IMR-90 (cell line): ENCODE data around the gene TMOD1. TPM values are rescaled to one million over a fixed set of nuclear protein-coding genes. Genes with fewer than 3 reads are reported as not detected.

Experiments used
- ATAC-seq: fragments of 200-7000 bp; cut with Tn5 transposase; 2 replicates; pipeline ENCODE4 v1.9.1; 2020; ENCODE audit warnings: low read depth, mild to moderate bottlenecking, moderate library complexity
- BruUV-seq: library from RNA; stranded (reverse); fragments of 400-500 nt; replicated peaks from 2 replicates; lab custom pipeline; 2021; lab: Mats Ljungman, UMichigan
- CTCF ChIA-PET: fragments of 300-600 bp; formaldehyde crosslinking; extraction: SDS; loops from one replicate; lab custom pipeline; 2021; ENCODE audit warnings: antibody characterized with exemption; lab: Yijun Ruan, JAX
- POLR2A ChIA-PET: fragments of 300-600 bp; sonication (Branson Sonifier 250); formaldehyde crosslinking; loops from one replicate; lab custom pipeline; 2022; ENCODE audit warnings: antibody characterized with exemption; ENCODE audit not compliant: unreplicated experiment; lab: Charles Lee
- DNase-seq: peaks from one replicate; pipeline ENCODE4 v3.0.0; 2013
- H2AFZ ChIP-seq: replicated peaks from 2 replicates; pipeline ENCODE3; 2013; ENCODE audit warnings: low read length, mild to moderate bottlenecking; ENCODE audit not compliant: poor library complexity
- H2AK5ac ChIP-seq: 2 replicates; pipeline ENCODE4 v1.6.1; 2013; ENCODE audit warnings: low read depth, low read length, inconsistent platforms
- H2AK9ac ChIP-seq: replicated peaks from 2 replicates; pipeline ENCODE3; 2013; ENCODE audit warnings: mild to moderate bottlenecking, low read depth, low read length, moderate library complexity; ENCODE audit not compliant: poor library complexity
- H2BK120ac ChIP-seq: 2 replicates; pipeline ENCODE4 v1.6.1; 2013; ENCODE audit warnings: low read depth, low read length, inconsistent platforms
- H2BK15ac ChIP-seq: 3 replicates; pipeline ENCODE4 v1.6.1; 2013; ENCODE audit warnings: low read depth, low read length, inconsistent platforms
- H2BK20ac ChIP-seq: 2 replicates; pipeline ENCODE4 v1.6.1; 2013; ENCODE audit warnings: low read depth, mild to moderate bottlenecking, inconsistent platforms, low read length, moderate library complexity
- H2BK5ac ChIP-seq: 2 replicates; pipeline ENCODE4 v1.6.1; 2013; ENCODE audit warnings: mild to moderate bottlenecking, low read depth, low read length, inconsistent platforms; ENCODE audit not compliant: poor library complexity, severe bottlenecking
- H3K14ac ChIP-seq: replicated peaks from 2 replicates; pipeline ENCODE4 v1.6.1; 2013; ENCODE audit warnings: low read depth, low read length, inconsistent platforms
- H3K18ac ChIP-seq: 2 replicates; pipeline ENCODE4 v1.6.1; 2013; ENCODE audit warnings: low read depth, low read length, control low read depth
- H3K23ac ChIP-seq: 2 replicates; pipeline ENCODE4 v1.6.1; 2013; ENCODE audit warnings: low read depth, low read length, inconsistent platforms
- H3K27ac ChIP-seq: 2 replicates; pipeline ENCODE4 v1.5.1; 2013; ENCODE audit warnings: mild to moderate bottlenecking, control low read depth, low read length; ENCODE audit not compliant: insufficient read depth
- H3K27me3 ChIP-seq: 2 replicates; pipeline ENCODE4 v1.6.1; 2013; ENCODE audit warnings: low read length; ENCODE audit not compliant: control insufficient read depth, insufficient read depth
- H3K36me3 ChIP-seq: 2 replicates; pipeline ENCODE4 v1.6.1; 2013; ENCODE audit warnings: low read length, mixed read lengths; ENCODE audit not compliant: control insufficient read depth, insufficient read depth
- H3K4ac ChIP-seq: 2 replicates; pipeline ENCODE4 v1.6.1; 2013; ENCODE audit warnings: low read depth, low read length, inconsistent platforms
- H3K4me1 ChIP-seq: 2 replicates; pipeline ENCODE4 v1.6.1; 2013; ENCODE audit warnings: low read length, mixed read lengths; ENCODE audit not compliant: control insufficient read depth, insufficient read depth
- H3K4me2 ChIP-seq: 2 replicates; pipeline ENCODE4 v1.6.1; 2013; ENCODE audit warnings: low read depth, mild to moderate bottlenecking, control low read depth, low read length, moderate library complexity
- H3K4me3 ChIP-seq: 2 replicates; pipeline ENCODE4 v1.5.1; 2013; ENCODE audit warnings: low read depth, mild to moderate bottlenecking, control low read depth, low read length, moderate library complexity; ENCODE audit not compliant: insufficient read depth
- H3K56ac ChIP-seq: 2 replicates; pipeline ENCODE4 v1.6.1; 2013; ENCODE audit warnings: low read length, inconsistent platforms; ENCODE audit not compliant: insufficient read depth; ENCODE audit errors: extremely low read depth
- H3K79me1 ChIP-seq, 2 experiments: 2 replicates each; pipeline ENCODE4 v1.6.1; 2013; ENCODE audit warnings: low read length in 2 of 2, inconsistent platforms in 1 of 2, low read depth in 1 of 2
- H3K9ac ChIP-seq: 2 replicates; pipeline ENCODE4 v1.6.1; 2013; ENCODE audit warnings: low read depth, low read length, control low read depth
- H3K9me1 ChIP-seq: 2 replicates; pipeline ENCODE4 v1.6.1; 2013; ENCODE audit warnings: low read length, inconsistent platforms; ENCODE audit not compliant: insufficient read depth
- H3K9me3 ChIP-seq: 2 replicates; pipeline ENCODE4 v1.6.1; 2013; ENCODE audit warnings: low read length; ENCODE audit not compliant: control insufficient read depth, insufficient read depth
- H4K20me1 ChIP-seq: 2 replicates; pipeline ENCODE4 v1.6.1; 2013; ENCODE audit warnings: low read length, inconsistent platforms; ENCODE audit not compliant: insufficient read depth
- H4K5ac ChIP-seq: 2 replicates; pipeline ENCODE4 v1.6.1; 2013; ENCODE audit warnings: mild to moderate bottlenecking, low read depth, low read length, control low read depth
- H4K8ac ChIP-seq, 2 experiments: 2 replicates each; pipeline ENCODE4 v1.6.1; 2013; ENCODE audit warnings: low read depth in 2 of 2, low read length in 2 of 2, control low read depth in 1 of 2, inconsistent platforms in 1 of 2
- H4K91ac ChIP-seq: 2 replicates; pipeline ENCODE4 v1.6.1; 2013; ENCODE audit warnings: low read depth, low read length, inconsistent platforms; ENCODE audit not compliant: insufficient read depth
- BHLHE40 ChIP-seq: fragments of 150-350 bp; IDR thresholded peaks from 2 replicates; pipeline ENCODE4 v1.6.1; 2016; ENCODE audit warnings: mild to moderate bottlenecking, low read depth, low read length
- WGBS, 2 experiments: methylation state at CpG; one replicate each; pipeline versions ENCODE4 v1.1.5 to v1.1.7; 2013; ENCODE audit warnings: missing lambda C conversion rate in 2 of 2; ENCODE audit not compliant: insufficient read length in 1 of 2; ENCODE audit errors: extremely low coverage in 2 of 2; 5-methylcytosine and 5-hydroxymethylcytosine counted together
- dilution Hi-C: fragments of 300-500 bp; cut with HindIII; formaldehyde crosslinking; loops from one replicate; pipeline ENCODE4 v1.14.3; 2018; ENCODE audit warnings: low sequenced_read_pairs; ENCODE audit not compliant: unreplicated experiment
- in situ Hi-C: fragments of 300-500 bp; cut with MboI; formaldehyde crosslinking; loops from 3 replicates; pipeline ENCODE4 v1.14.3; 2019; ENCODE audit warnings: low sequenced_read_pairs, inconsistent platforms, mixed read lengths
- intact Hi-C: fragments of 100-400 bp; cut with micrococcal nuclease; formaldehyde crosslinking; loops from 2 replicates; pipeline ENCODE4 v1.10.0; 2022
- polyA plus RNA-seq, 3 experiments: library from polyadenylated mRNA; depleted of rRNA; stranded (reverse); fragments of >200 nt; gene quantifications; 2 replicates each; pipeline ENCODE4 v1.2.3, GENCODE V29; 2012; ENCODE audit warnings: low replicate concordance in 1 of 3
- total RNA-seq: library from RNA; depleted of rRNA; stranded (reverse); fragments of >200 nt; gene quantifications from 2 replicates; pipeline ENCODE4 v1.2.3, GENCODE V29; 2012

Gene TMOD1
- total and polyA plus RNA-seq, 2 of the 4 experiments (the other 2 are of a cell fraction), result 0.18 to 0.38 TPM

GRCh38 chr9:97505845-97506244 lies 4.4 kb downstream of the TMOD1 start:
- TF ChIP-seq BHLHE40, result no peak
- Histone ChIP-seq H3K36me3 (no peaks in the 10 kb centered on the region), H3K79me1 (0 out of 4 replicates have a peak, but pooled peaks cover 0 to 3% of the 10 kb centered on the region in 2 experiments), H3K4me1 (peaks cover 19% of the 10 kb centered on the region; the same call in 1 of the 2 replicates), H3K9me3 (no peaks in the 10 kb centered on the region), H4K5ac (no peak overlapping the region), H2BK120ac (no peak overlapping the region), H3K4me3 (no peak overlapping the region), H3K23ac (no peak overlapping the region), H4K91ac (no peak overlapping the region), H2AK9ac (no peak overlapping the region), H2AFZ (no peak overlapping the region), H3K56ac (no peak overlapping the region), H3K9ac (no peak overlapping the region), H4K8ac (no peak overlapping the region), H3K4ac (no peak overlapping the region), H3K18ac (no peak overlapping the region), H3K9me1 (peaks cover 3% of the 10 kb centered on the region), H3K4me2 (no peak overlapping the region), H3K27me3 (peaks cover 20% of the 10 kb centered on the region), H2BK5ac (no peak overlapping the region), H2BK15ac (no peak overlapping the region), H4K20me1 (0 out of 2 replicates have a peak, but pooled peaks cover 3% of the 10 kb centered on the region), H2AK5ac (0 out of 2 replicates have a peak overlapping the region, but pooled peaks have one; percentile 3), H2BK20ac (no peak overlapping the region), H3K14ac (no peak overlapping the region), H3K27ac (no peak overlapping the region)
- POLR2A ChIA-PET, result no interaction called here
- no TSS peak for BruUV-seq
- no peak for ATAC-seq
- 100% methylated on average over 1 of the region's 3 CpGs; no CpG with 5 or more reads in 1 of the 2 experiments for WGBS, 2 experiments
- no peak for DNase-seq
- in situ Hi-C loops (no loop called here), intact Hi-C loops (no loop called here), dilution Hi-C loops (no loop called here)
- CTCF ChIA-PET, result interaction anchor here (1.1 to 1.6 kb wide), 3 partner anchors 11 to 93 kb away, joined by 3 to 4 read pairs (median 3); no protein-coding TSS in a partner anchor
